OCI-LY7 (cell line): ENCODE measurements around the gene ZNF474. TPM values are rescaled to one million over a fixed set of nuclear protein-coding genes. Genes with fewer than 3 reads are reported as not detected.

Experiments
- BruUV-seq: library from RNA; stranded (reverse); fragments of 400-500 nt; replicated peaks from 2 replicates; lab custom pipeline; 2021; lab: Mats Ljungman, UMichigan
- CTCF ChIA-PET: fragments of 300-600 bp; sonication (Branson Sonifier 250); formaldehyde crosslinking; loops from one replicate; lab custom pipeline; 2022; ENCODE audit warnings: antibody characterized with exemption; ENCODE audit not compliant: unreplicated experiment; lab: Charles Lee
- POLR2A ChIA-PET: fragments of 300-600 bp; sonication (Branson Sonifier 250); formaldehyde crosslinking; loops from one replicate; lab custom pipeline; 2022; ENCODE audit warnings: antibody characterized with exemption; lab: Charles Lee
- DNase-seq: peaks from one replicate; pipeline ENCODE4 v3.0.0-alpha.2; 2015; ENCODE audit warnings: low spot score
- H2AFZ ChIP-seq: fragments of 200-600 bp; sonication (generic), shearing (Covaris generic); 2 replicates; pipeline ENCODE4 v1.6.1; 2014; ENCODE audit warnings: mild to moderate bottlenecking, antibody characterized with exemption, low read length, moderate library complexity
- H3K27ac ChIP-seq: fragments of 200-600 bp; sonication (generic); 2 replicates; pipeline ENCODE4 v1.5.1; 2014; ENCODE audit warnings: mixed run types, low read depth, mild to moderate bottlenecking, moderate library complexity, low read length, inconsistent platforms; ENCODE audit not compliant: poor library complexity, severe bottlenecking
- H3K36me3 ChIP-seq: fragments of 200-600 bp; sonication (generic); 2 replicates; pipeline ENCODE4 v1.6.1; 2014; ENCODE audit warnings: mild to moderate bottlenecking, antibody characterized with exemption, low read length, moderate library complexity, mixed read lengths; ENCODE audit not compliant: insufficient read depth
- H3K4me1 ChIP-seq: fragments of 200-600 bp; sonication (generic); 2 replicates; pipeline ENCODE4 v1.5.1; 2014; ENCODE audit warnings: mild to moderate bottlenecking, low read length; ENCODE audit not compliant: insufficient read depth, poor library complexity, severe bottlenecking
- H3K4me2 ChIP-seq: fragments of 200-600 bp; sonication (generic); 2 replicates; pipeline ENCODE4 v1.6.1; 2014; ENCODE audit warnings: mild to moderate bottlenecking, low read length
- H3K4me3 ChIP-seq: fragments of 200-600 bp; sonication (generic); 2 replicates; pipeline ENCODE4 v1.5.1; 2014; ENCODE audit warnings: mild to moderate bottlenecking, low read depth, low read length; ENCODE audit not compliant: poor library complexity, severe bottlenecking
- H3K79me2 ChIP-seq: fragments of 200-600 bp; sonication (generic); 2 replicates; pipeline ENCODE4 v1.6.1; 2016; ENCODE audit warnings: low read depth, mild to moderate bottlenecking, low read length, moderate library complexity, mixed read lengths; ENCODE audit not compliant: insufficient read depth
- H3K9me2 ChIP-seq: fragments of 200-600 bp; sonication (generic); 2 replicates; pipeline ENCODE4 v1.6.1; 2016; ENCODE audit warnings: mild to moderate bottlenecking, low read length, mixed read lengths; ENCODE audit not compliant: insufficient read depth
- H3K9me3 ChIP-seq: fragments of 200-600 bp; sonication (generic); 2 replicates; pipeline ENCODE4 v1.6.1; 2014; ENCODE audit warnings: mild to moderate bottlenecking, mixed run types, low read length, mixed read lengths
- H4K20me1 ChIP-seq: fragments of 200-600 bp; sonication (generic); 2 replicates; pipeline ENCODE4 v1.6.1; 2014; ENCODE audit warnings: mild to moderate bottlenecking, antibody characterized with exemption, low read length, moderate library complexity, mixed read lengths; ENCODE audit not compliant: insufficient read depth
- EZH2phosphoT487 ChIP-seq: fragments of 200-600 bp; sonication (generic); IDR thresholded peaks from 2 replicates; pipeline ENCODE4 v1.6.1; 2018; ENCODE audit warnings: low read depth, borderline replicate concordance, mild to moderate bottlenecking, mixed run types, antibody characterized with exemption, low read length, moderate library complexity, mixed read lengths
- intact Hi-C: fragments of 100-400 bp; cut with micrococcal nuclease; formaldehyde crosslinking; loops from one replicate; pipeline ENCODE4 v1.10.0; 2022; ENCODE audit not compliant: unreplicated experiment
- total RNA-seq, 2 experiments: library from RNA; depleted of rRNA in 1 of 2; stranded (reverse); fragments of >200 nt in 1 of 2; shearing (Covaris generic) in 1 of 2; gene quantifications; 2 replicates each; pipeline ENCODE4 v1.2.3, GENCODE V29; 2014 to 2022
- TF ChIP-seq, protein P1 (sequence below): fragments of 200-600 bp; sonication (generic); conservative IDR thresholded peaks from 2 replicates; pipeline ENCODE4 v1.5.1; 2014; ENCODE audit warnings: mild to moderate bottlenecking, antibody characterized with exemption, low read length, moderate library complexity, mixed read lengths

ZNF474 gene
- total RNA-seq, 2 experiments from 2014 or later, result not detected

DNA sequence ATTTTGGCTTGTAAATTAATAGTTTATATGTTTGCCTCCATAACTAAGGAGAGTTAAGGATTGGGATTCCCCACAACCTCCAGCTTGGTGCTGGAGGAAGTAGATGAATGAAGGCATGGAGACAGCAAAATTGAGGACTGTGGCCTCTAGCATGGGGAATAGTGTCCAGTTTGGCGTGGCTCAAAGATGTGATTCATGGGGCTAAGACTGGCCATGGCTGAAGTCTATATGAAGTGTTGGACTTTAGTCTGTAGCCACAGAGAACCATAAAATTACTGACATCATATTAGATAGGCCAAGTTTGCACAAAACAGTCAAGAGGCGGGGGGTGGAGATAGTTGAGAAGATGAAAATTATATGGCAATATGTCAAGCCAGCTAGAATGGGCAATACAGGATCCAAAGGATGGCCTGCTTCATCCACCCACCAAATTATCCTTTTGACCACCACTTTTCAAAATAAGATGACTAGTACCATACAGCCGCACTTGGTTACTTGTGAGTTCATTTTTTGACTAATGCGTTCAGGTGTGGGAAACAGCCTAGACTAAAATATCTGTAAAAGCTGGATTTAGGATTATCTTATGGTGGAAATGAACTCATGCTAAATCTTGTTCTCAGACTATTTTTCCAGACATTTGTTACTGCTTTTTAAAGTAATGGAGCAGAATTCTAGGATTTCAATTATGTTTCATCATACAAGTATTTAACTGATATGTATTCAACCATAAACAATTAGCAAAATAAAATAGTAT lies 40.2 kb downstream of the ZNF474 start:
- no peak overlapping the region for H2AFZ ChIP-seq
- ChIA-PET CTCF (no interaction called here), POLR2A (no interaction called here)
- TF ChIP-seq, protein P1, sequence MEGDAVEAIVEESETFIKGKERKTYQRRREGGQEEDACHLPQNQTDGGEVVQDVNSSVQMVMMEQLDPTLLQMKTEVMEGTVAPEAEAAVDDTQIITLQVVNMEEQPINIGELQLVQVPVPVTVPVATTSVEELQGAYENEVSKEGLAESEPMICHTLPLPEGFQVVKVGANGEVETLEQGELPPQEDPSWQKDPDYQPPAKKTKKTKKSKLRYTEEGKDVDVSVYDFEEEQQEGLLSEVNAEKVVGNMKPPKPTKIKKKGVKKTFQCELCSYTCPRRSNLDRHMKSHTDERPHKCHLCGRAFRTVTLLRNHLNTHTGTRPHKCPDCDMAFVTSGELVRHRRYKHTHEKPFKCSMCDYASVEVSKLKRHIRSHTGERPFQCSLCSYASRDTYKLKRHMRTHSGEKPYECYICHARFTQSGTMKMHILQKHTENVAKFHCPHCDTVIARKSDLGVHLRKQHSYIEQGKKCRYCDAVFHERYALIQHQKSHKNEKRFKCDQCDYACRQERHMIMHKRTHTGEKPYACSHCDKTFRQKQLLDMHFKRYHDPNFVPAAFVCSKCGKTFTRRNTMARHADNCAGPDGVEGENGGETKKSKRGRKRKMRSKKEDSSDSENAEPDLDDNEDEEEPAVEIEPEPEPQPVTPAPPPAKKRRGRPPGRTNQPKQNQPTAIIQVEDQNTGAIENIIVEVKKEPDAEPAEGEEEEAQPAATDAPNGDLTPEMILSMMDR, result no peak
- no peak for TF ChIP-seq EZH2phosphoT487
- no peaks in the 10 kb centered on the region for H3K79me2 ChIP-seq
- intact Hi-C loops, result no loop called here
- H3K36me3 ChIP-seq, result no peaks in the 10 kb centered on the region
- no peak for DNase-seq
- BruUV-seq, result no TSS peak
- H3K4me1 ChIP-seq, result no peaks in the 10 kb centered on the region
- no peak overlapping the region for H3K4me2 ChIP-seq
- no peak overlapping the region for H3K27ac ChIP-seq
- H3K9me2 ChIP-seq, result no peaks in the 10 kb centered on the region
- H3K4me3 ChIP-seq, result no peak overlapping the region
- H3K9me3 ChIP-seq, result no peaks in the 10 kb centered on the region
- H4K20me1 ChIP-seq, result no peaks in the 10 kb centered on the region

DNA sequence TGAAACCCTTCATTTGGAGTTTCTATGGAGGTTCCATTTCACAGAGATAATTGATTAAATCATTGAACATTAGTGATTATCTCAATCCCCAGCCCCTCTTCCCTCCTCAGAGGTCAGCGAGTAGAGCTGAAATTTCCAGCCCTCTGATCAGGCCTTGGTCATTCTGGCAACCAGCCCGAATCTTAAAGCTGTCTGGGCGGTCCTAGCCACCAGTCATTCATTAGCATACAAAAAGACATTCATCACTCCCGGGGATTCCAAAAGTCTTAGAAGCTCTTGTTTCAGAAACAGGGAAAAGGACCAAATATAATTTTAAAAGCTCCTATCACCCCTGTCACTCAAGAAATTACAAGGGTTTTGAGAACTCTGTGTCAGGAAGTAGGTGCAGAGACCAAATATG lies 41.3 kb downstream of the ZNF474 start:
- Histone ChIP-seq H3K27ac (no peak overlapping the region), H2AFZ (no peak overlapping the region), H3K36me3 (no peaks in the 10 kb centered on the region), H3K79me2 (no peaks in the 10 kb centered on the region), H4K20me1 (no peaks in the 10 kb centered on the region), H3K9me3 (no peaks in the 10 kb centered on the region), H3K9me2 (no peaks in the 10 kb centered on the region), H3K4me3 (no peak overlapping the region), H3K4me2 (no peak overlapping the region), H3K4me1 (no peaks in the 10 kb centered on the region)
- intact Hi-C loops, result no loop called here
- POLR2A ChIA-PET, result interaction anchor here (1.3 kb wide), 1 partner anchor 14 kb away, joined by 3 read pairs; no protein-coding TSS in a partner anchor
- CTCF ChIA-PET, result no interaction called here
- DNase-seq, result no peak
- BruUV-seq, result no TSS peak
- TF ChIP-seq EZH2phosphoT487, result no peak
- TF ChIP-seq, protein P1, result no peak

DNA sequence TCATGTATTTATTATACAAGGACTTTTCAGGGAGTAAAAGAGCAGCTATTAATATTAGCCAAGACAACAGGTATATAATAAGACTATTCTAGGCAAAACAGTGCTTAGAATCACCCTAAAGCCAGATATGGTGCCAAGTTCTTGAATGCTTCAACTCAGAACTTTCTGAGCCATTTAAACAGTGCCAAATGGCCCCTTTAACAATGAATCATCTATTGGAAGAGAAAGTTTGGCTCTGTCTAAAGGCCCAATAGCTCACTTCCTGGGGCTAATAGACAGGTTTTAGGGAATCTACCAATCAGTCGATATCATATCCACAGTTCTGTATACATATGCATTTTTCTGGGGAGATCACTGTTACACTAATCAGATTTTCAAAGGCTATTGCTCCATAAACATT lies 42.9 kb downstream of the ZNF474 start:
- Histone ChIP-seq H3K9me3 (no peaks in the 10 kb centered on the region), H3K9me2 (no peaks in the 10 kb centered on the region), H2AFZ (no peak overlapping the region), H3K4me3 (no peak overlapping the region), H4K20me1 (no peaks in the 10 kb centered on the region), H3K4me2 (no peak overlapping the region), H3K79me2 (no peaks in the 10 kb centered on the region), H3K27ac (no peak overlapping the region), H3K36me3 (no peaks in the 10 kb centered on the region), H3K4me1 (no peaks in the 10 kb centered on the region)
- ChIA-PET POLR2A (interaction anchor here (0.7 kb wide), 1 partner anchor 252 kb away, joined by 3 read pairs; no protein-coding TSS in a partner anchor), CTCF (no interaction called here)
- DNase-seq, result no peak
- intact Hi-C loops, result no loop called here
- no TSS peak for BruUV-seq
- TF ChIP-seq EZH2phosphoT487, result no peak
- TF ChIP-seq, protein P1, result no peak
